HG03571 (cell line): ENCODE results near the gene TWNK.

Experiments used
- ATAC-seq: cut with Tn5 transposase; IDR thresholded peaks from one replicate; pipeline ENCODE4 v1.9.1; 2021; ENCODE audit not compliant: unreplicated experiment

TWNK gene

DNA sequence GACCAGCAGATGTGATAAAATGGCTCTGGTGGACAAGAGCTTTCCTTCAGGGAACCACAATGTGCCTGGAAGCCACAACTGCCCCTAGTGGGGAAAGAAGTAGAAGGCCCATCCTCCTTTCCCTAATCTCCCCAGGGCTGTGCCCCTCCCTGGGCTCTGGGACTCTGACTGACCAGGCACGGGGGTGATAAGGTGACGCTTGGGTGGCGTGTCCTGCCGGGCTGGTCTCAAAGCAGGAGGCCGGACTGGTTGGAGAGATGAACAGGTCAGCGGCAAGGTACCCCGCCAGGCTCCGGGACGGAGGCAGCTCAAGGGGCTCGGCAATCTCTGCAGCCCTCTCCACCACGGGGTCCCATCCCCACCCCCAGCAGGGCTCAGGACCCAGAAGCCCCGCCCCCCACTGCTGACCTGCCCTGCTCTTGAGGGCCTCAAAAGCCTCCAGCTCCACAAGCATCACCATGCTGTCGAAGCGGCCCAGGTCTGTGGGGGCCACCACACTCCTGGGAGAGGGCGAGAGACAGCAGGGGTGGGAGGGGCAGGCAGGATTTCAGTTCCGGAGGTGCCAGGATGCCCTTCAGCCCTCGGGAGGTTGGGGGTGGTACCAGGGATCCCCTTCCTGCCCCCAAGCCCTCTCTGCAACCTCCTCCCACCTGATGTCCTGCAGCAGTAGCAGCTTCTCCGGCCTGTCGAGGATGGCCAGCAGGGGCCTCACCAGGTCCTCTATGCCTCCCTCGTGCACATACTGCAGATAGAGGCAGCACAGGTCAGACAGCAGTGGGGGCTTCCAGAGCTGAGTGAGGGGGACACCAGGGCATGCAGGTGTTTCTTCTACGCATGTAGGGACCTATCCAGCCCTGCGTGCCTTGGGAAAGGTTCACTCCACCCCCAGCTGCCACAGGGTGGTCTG is 24.4 kb downstream of the TWNK start:
- ATAC-seq = no peak

DNA sequence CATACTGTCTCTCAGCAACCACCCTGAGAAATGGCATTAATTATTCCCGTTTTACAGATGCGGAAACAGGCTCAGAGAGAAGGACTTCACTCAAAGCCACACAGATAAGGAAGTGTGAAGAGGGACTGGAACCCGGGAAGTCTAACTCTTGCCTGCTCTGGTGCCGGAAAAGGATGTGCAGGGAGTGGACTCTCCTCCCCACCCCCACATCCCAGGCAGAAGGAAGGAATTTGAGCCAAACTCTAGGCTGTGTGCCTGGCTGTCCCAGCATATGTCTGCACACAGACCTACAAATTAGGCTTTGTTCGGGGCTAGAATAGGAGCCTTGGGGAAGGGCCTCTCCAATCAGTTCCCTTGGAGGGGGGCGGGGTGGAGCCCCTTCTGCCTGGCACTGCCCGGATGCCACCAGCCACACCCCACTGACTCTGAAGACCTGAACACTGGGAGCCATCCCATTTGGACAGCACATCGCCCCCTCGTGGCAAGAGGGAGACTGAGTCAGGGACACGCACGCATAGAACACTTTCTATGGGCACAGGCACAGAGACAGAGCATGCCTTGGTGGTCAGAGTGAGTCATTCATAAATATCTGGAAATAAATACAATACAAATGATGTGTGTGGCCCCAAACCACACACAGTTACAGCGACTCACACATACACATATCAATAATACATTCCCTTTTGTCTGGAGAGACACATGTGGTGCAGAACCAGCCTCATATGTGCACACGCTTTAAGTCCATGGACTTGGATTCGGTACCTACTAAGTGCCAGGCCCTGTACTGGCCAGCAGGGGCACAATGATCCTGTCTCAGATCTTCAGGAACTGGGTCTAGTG is 25.4 kb downstream of the TWNK start:
- ATAC-seq = peak; percentile 73

DNA sequence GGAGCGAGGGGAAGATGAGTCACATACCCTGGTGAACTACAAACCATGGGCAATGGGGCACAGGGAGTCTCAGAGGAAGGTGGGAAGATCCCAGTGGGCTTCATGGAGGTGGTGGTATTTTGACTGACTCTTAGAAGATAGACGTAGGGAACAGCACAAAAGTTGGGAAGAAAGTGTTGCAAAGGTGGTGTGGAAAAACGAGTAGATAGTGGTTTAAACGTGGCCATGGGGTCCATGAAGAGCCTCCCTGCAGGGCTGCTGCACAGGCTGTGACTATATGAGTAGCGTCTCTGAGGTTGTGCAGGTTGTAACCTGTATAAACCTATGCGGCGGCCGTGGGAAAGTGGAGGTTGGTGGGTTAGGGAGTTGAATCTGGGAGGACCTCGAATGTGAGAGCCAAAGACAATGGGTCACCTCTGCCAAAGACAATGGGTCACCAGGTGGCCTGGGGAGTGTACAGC is 26.1 kb downstream of the TWNK start:
- no peak for ATAC-seq

DNA sequence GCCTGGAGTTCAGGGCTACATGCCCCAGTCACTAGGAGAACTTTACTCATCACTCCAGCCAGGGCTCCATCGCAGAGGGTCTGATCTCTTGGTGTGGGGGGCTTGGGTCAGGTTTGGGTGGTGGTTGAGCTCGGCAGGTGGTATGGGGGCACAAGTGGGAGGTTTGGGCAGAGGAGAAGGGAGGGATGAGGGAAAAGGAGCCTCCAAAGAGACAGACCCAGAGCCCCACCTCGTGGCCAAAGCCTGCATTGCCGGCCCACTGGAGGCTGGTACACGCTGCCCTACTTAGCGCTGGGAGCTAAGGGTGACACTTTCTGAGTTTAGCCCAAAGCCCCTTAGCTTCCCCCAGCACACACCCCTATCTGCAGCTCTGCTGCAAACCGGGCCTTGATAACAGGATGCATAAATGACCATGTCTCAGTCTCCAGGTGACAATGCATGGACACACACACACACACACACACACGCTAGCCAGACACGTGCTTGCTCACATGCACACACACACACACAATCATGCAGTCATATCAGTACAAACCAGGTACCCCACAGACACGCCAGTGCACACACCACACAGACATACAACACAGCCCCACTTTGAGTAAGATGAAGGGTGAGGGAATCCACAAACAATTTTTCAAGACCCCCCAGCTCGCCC is 27.0 kb downstream of the TWNK start:
- no peak for ATAC-seq

DNA sequence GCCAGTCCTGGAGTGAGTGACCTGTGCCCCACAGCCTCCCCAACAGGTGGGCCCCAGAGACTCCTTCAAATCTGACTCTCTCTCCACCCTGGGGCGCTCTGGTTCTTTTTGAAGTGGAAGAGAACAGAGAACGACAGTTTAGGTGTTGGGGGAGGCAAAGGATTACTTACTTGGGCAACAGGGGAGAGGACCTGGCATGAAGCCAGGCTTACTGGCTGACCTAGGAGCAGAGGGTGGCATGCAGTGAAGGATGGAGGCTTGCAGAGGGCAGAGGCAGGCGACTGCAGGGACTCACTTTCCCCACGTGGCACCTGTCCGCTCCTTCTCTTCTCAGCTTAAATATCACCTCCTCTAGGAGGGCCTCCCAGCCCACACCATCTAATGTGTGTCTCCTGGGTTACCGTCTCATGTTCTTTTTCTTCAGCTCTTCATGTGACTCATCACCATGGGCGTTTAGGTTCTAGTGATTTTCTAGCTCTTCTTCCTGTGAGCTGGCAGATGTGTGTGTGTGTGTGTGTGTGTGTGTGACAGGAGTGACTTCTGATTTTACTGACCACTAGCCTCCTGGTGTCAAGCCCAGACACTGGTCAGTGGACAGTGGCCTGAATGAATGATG is 27.7 kb downstream of the TWNK start:
- no peak for ATAC-seq

DNA sequence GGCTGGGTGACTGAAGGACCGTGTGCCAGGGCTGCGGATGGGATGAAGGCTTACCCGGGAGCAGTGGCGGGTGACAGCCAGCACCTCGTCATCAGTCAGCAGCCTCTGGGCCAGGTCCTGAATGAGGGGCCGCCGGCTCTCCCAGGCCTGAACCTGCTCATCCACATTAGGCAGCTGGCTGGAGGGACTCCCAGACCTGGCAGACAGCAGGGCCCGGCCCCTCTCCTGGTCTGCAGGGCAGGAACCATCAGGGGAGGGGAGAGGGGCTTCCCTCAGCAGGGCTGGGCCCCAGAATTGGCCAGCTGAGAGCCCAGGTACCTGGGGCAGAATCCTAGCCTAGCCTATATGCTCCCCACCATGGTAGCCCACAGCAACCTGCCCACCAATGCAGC is 28.2 kb downstream of the TWNK start:
- ATAC-seq = no peak

DNA sequence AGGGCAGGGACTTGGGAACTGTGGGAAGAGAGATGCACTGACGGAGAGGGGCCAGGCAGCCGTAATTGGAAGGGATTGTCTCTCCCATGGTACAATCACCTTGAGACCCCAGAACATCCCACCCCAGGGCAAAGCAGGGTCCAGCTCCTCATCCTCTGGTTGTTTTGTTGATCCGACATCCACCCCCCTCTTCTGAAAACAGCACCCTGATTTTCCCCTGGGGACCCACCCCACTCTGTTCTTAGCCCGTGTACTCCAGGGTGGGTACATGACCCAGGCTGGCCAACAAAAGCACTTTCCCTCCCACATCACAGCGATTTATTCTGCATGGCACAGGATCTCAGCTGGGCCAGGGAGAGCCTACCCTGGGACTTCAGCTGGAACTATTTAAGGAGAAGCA is 29.5 kb downstream of the TWNK start:
- no peak for ATAC-seq

DNA sequence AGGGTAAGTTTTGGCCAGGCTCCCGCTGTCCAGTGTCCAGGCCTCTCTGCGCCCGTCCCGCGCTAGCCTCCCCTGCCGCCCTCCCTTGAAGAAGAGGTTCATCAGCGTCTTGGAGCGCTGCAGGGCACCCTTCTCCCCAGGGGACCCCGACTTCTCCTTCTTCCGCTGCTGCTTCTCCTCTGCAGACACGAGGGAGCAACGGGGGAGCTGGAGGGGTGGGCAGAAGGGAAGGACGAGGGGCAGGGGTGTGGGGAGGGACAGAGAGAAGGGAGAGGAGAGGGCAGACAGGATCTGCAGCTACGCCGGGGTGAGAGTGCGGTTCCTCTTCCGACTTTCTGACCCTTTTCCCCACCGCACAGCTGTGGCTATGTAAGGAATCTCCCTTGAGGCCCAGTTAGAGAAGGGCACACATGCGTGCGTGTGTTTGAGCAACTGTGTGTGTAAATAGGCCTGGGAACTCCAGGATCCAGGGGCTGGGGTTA is 30.8 kb downstream of the TWNK start:
- ATAC-seq = no peak

DNA sequence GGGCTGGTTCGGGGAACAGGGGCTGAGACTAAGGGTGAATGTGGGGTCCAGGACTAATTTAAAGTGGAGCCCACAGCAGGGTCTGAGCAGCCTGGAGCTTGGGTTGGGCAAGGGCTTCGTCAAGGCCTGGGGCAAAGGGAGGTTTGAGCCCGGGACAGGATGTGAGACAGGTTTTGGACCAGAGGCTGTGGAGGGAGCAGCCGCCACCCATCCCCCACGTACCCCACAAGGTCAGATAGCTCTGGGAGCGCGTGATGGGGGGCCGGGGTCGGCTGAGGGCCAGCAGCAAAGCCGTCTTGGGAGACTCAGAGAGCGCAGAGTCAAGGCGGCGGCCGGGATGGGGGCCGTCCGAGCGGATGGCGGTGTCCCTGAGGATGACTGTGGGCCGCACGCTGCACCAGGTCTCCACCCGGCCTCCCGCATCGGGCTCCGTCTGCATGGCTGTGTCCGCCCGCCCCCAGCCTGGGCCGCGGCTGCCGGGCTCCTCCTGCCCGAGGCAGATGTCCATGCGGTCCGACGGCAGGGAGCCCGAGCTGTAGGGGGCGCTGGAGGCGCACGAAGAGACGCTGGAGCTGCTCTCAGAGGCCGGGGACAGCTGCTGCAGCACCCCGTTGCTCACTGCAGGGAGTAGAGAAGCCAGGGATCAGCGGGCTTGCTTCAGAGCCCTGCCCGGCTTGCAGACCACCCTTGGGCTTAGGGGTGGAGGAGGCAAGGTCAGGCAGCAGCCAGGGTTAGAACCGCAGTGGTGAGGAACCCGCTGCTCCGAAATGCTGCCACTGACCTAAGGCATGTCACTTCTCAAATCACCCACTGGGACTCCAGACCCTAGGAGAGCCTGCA is 31.5 kb downstream of the TWNK start:
- ATAC-seq = no peak

DNA sequence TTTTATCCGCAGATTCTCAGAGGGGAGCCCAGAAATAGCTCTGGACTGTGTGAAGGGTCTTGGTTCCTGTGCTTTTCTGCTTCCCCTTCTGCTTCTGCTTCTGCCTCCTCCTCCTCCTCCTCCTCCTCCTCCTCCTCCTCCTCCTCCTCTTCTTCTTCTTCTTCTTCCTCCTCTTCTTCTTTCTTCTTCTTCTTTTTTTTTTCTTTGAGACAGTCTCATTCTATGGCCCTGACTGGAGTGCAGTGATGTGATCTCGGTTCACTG is 32.0 kb downstream of the TWNK start:
- ATAC-seq = no peak

DNA sequence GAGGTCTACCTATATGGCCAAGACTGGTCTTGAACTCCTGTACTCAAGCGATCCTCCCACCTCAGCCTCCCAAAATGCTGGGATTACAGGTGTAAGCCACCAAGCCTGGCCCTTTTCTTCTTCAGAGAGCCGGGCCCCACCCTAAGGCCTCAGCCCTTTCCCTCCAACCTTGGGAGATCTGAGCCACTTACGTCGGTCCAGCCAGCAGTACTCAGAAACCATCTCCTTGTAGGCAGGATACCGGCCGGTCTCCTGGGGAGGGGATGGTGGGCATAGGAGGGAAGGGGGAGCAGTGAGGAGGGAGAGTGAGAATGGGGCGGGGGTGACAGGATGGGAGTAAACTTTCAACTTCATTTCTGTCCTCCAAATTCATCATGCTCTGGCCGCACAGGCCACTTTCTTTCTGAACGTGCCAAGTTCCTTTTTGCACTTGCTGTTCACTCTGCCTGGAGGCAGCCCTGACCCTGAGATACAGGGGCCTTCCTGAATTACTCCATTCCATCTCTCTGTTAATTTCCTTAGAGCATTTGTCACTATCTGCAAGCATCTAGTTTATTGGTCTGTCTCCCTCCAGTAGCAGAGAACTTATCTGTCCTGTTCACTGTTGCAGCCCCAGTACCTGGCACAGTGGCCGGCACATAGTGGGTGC is 33.2 kb downstream of the TWNK start:
- no peak for ATAC-seq

DNA sequence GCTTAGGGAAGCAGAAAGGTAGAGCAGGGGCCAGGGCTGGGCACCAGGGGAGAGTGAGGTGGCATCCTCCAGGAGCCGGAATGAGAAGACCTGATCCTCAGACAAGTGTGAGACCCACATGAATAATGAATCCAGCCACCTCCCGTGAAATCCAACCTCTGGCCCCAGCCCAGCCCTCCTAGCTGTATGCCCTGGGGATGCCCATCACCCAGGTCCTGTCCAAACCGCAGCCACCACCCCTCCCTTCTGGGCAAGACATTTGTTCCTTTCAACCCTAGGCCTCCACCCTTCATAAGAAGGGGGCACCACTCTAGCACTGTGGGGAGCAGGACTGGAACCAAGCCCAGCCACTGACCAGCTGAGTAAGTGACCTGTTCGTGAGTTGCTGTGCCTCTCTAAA is 33.9 kb downstream of the TWNK start:
- no peak for ATAC-seq

DNA sequence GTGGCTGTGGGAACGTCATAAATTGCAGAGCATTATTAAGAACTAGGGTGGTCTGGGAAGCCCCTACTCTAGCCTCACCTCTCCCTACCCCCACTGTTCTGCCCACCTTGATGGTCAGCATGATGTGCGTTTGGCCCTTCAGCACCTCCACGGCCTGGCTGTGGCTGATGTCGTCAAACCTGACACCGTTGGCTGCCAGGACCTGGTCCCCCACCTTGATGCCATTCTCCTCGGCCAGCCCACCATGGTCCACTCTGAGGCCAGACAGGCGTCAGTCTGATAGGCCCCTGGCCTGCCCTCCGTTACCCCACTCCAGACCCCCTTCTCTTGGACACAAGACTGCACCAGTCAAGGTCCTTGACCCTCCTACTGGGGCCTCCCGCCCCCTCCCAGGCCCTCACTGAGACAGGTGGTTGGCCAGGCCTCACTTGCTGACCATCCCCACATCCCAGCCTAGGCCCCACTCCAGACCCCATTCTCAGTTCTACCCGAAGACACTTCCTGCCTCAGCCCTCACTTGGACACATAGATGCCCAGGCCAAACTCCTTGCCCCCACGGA is 34.4 kb downstream of the TWNK start:
- no peak for ATAC-seq

DNA sequence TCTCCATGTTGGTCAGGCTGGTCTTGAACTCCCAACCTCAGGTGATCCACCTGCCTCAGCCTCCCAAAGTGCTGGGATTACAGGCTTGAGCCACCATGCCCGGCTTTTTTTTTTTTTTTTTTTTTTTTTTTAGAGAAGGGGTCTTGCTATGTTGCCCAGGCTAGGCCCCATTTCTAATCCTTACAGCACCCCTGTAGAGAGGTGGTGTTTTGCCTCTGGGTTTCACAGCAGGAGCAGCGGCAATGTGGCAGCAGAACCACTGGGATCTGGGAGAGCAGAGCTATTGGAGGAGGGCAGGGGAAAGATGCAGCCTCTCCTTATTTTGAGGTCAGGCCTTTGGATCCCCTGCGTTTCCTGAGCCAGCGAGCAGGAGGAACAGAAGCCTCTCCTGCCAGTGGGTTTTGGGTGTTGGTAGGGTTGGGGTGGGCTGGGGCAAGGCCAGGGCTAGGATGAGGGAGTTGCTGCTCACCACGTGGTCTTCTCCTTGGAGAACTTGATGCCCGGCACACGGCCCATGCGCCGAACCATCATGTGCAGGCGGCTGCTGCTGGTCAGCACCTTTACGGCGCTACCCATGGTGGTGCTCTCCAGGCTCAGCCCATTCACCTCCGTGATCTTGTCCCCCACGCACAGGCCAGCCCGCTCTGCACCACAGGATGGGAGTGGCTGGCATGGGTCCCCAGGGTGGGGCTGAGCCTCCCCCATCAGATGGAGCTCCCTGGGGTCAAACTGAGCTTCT is 35.8 kb downstream of the TWNK start:
- ATAC-seq = no peak

DNA sequence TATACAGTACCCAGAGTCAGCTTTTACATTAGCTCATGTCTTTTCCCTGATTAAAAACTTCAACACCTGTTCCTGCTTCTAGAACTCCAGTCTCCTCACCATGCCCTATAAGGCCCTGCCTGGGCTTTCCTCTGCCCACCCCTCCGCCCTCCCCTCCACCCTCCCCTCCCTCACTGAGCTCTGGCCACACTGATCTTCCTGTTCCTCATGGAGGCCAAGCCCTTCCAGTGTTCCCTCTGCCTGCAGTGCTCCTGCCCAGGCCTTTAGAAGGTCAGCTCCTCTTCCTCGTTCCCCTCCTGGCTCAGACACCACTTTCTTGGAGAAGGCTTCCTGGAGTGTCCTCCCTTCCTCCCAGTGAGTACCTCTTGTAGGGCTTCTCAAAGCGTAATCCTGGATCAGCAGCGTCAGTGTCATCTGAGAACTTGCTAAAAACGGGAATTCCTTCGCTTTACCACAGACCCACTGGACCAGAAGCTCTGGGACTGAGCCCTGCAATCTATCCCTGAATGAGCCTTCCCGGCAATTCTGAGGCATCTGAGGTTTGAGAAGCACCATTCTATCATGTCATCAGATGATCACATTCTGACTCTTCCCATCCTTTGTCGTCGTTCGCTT is 39.9 kb downstream of the TWNK start:
- no peak for ATAC-seq

DNA sequence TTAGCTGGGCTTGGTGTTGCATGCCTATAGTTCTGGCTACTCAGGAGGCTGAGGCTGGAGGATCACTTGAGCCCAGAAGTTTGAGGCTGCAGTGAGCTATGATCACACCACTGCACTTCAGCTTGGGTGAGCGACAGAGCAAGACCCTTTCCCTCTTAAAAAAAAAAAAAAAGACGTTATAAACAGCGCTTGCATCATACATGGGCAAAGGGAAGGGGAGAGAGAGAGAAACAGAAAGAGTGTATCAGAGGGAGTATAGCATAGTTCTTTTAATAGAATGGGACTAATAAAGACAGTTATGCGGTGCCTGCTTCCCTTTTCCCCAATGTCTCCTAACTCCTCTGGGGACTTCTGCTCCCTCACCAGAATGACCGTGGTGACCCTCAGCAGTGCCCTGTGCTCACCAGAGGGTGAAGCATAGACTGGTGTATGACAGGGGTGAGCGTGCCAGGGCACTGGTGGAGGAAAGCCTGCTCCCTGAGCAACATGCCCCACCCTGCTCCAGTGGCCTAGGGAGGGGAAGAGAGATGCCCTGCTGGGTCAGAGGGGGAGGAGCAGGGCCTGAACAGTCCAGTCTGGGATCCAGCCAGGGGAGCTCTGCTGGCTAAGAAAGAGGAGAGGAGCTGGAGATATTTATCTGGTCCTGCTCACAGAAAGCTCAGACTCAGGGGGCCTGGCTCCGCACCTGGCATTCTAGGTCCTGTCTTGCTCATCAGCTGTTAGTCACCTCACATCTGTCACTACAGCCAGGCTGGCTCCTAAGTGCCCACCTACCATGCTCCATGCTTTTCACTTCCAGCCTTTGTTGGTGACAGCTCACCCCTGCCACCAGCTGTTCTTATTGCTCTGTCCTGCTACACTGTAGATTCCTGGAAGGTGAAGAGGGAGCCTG is 41.3 kb downstream of the TWNK start:
- no peak for ATAC-seq

DNA sequence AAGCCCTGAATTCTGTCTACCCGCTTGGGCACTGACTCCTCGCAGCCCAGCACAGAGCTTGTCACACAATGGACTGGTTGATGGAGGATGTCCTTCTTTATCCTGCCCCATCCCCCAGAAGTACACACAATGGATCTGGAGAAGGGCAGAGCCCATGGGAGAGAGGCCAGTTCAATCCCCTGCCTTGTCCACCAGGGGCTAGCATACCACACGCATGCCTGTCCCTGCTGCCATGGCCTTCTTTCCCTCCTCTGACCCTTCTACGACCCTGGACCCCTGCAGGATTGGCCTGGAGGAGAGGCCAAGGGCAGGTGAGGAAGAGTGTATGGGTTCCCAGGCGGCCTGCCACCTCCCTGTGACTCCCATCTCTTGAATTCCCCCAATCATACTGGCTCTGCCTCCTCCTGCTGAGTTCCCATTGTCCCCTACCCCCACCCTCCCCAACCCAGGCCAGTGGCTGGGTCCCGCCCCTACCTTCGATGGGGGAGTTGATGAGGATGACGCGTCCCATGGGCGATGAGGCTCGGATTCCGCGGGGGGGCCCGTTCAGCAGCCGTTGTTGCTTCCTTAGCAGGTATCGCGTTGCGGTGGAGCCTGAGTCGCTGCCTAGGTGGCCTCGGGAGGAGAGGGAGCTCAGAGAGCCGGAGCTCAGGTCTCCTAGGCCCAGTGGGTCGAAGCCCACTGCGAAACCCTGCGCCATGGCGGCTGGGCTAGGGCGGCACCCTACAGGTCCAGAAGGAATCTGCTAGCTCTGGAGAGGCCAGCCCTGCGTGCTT is 42.4 kb downstream of the TWNK start:
- no peak for ATAC-seq
